Measurements from ENCODE around the gene SLC6A7.
A peak's percentile ranks its signal among the peaks of the same experiment; 100 is the strongest.

The SLC6A7 gene

GRCh38 chr5:150245111-150245789 lies 55.4 kb downstream of the SLC6A7 start:
- Histone ChIP-seq H4K91ac (ENCODE audit: low read depth, low read length) (peak overlapping the region; percentile 27), H3K9me3 (ENCODE audit: insufficient read depth, low read depth, low read length) (no peaks in the 10 kb centered on the region), H3K14ac (ENCODE audit: low read length) (no peak overlapping the region), H2BK12ac (ENCODE audit: low read length) (no peak overlapping the region), H3K79me2 (ENCODE audit: control insufficient read depth, insufficient read depth, low read length, poor library complexity) (no peaks in the 10 kb centered on the region), H4K8ac (ENCODE audit: low read depth, low read length) (no peak overlapping the region), H3K36me3 (ENCODE audit: control insufficient read depth in 1 of 2, insufficient read depth in 2 of 2, low read length in 2 of 2) (no peaks in the 10 kb centered on the region), H3K4ac (ENCODE audit: low read depth, low read length) (no peak overlapping the region), H4K12ac (ENCODE audit: low read depth, low read length) (no peak overlapping the region), H3K23ac (ENCODE audit: low read length) (no peak overlapping the region), H3K27ac (ENCODE audit: low read depth, low read length) (no peak overlapping the region), H3K4me1 (ENCODE audit: control insufficient read depth in 1 of 2, insufficient read depth in 2 of 2, low read length in 2 of 2) (peaks cover 15 to 16% of the 10 kb centered on the region in 2 experiments), H3K4me3 (ENCODE audit: low read depth, low read length) (no peak overlapping the region), H2AK5ac (ENCODE audit: low read length) (peak overlapping the region; percentile 40), H3K79me1 (ENCODE audit: low read length) (no peaks in the 10 kb centered on the region), H3K4me2 (ENCODE audit: low read length) (peak overlapping the region; percentile 9), H3K9ac (ENCODE audit: low read length) (no peak overlapping the region), H2BK120ac (ENCODE audit: insufficient read depth, low read length, poor library complexity) (no peak overlapping the region), H2AFZ (ENCODE audit: insufficient read depth, low read length, poor library complexity) (no peak overlapping the region), H3K27me3 (ENCODE audit: insufficient read depth, low read length) (no peaks in the 10 kb centered on the region), H3K18ac (ENCODE audit: low read length) (no peak overlapping the region), H2BK5ac (ENCODE audit: low read depth, low read length, poor library complexity) (no peak overlapping the region)
- peak; percentile 29 to 38 for DNase-seq
- no CpG with 5 or more reads among the region's 18 CpGs for WGBS (ENCODE audit: extremely low coverage, insufficient coverage, insufficient read length)

- no peak overlapping the region for H2AK5ac ChIP-seq (ENCODE audit: low read length)
- H3K4me3 ChIP-seq (ENCODE audit: low read depth, low read length) = no peak overlapping the region
- H2BK5ac ChIP-seq (ENCODE audit: low read depth, low read length, poor library complexity) = no peak overlapping the region
- no peak overlapping the region for H3K4ac ChIP-seq (ENCODE audit: low read depth, low read length)
- no peak overlapping the region for H3K27ac ChIP-seq (ENCODE audit: low read depth, low read length)
- H2AFZ ChIP-seq (ENCODE audit: insufficient read depth, low read length, poor library complexity) = no peak overlapping the region
- no peaks in the 10 kb centered on the region for H3K79me1 ChIP-seq (ENCODE audit: low read length)
- no peak for DNase-seq
- no peak overlapping the region for H3K9ac ChIP-seq (ENCODE audit: low read length)
- peaks cover 15 to 16% of the 10 kb centered on the region in 2 experiments for H3K4me1 ChIP-seq (ENCODE audit: control insufficient read depth in 1 of 2, insufficient read depth in 2 of 2, low read length in 2 of 2)
- H4K8ac ChIP-seq (ENCODE audit: low read depth, low read length) = no peak overlapping the region
- H2BK120ac ChIP-seq (ENCODE audit: insufficient read depth, low read length, poor library complexity) = no peak overlapping the region
- H3K27me3 ChIP-seq (ENCODE audit: insufficient read depth, low read length) = no peaks in the 10 kb centered on the region
- H3K4me2 ChIP-seq (ENCODE audit: low read length) = peak overlapping the region; percentile 9
- H3K36me3 ChIP-seq (ENCODE audit: control insufficient read depth in 1 of 2, insufficient read depth in 2 of 2, low read length in 2 of 2) = no peaks in the 10 kb centered on the region
- no peak overlapping the region for H3K14ac ChIP-seq (ENCODE audit: low read length)
- H4K12ac ChIP-seq (ENCODE audit: low read depth, low read length) = no peak overlapping the region
- H3K23ac ChIP-seq (ENCODE audit: low read length) = no peak overlapping the region
- H2BK12ac ChIP-seq (ENCODE audit: low read length) = no peak overlapping the region
- H3K9me3 ChIP-seq (ENCODE audit: insufficient read depth, low read depth, low read length) = no peaks in the 10 kb centered on the region
- WGBS (ENCODE audit: extremely low coverage, insufficient coverage, insufficient read length) = no CpG with 5 or more reads among the region's 3 CpGs
- no peak overlapping the region for H3K18ac ChIP-seq (ENCODE audit: low read length)
- no peaks in the 10 kb centered on the region for H3K79me2 ChIP-seq (ENCODE audit: control insufficient read depth, insufficient read depth, low read length, poor library complexity)
- H4K91ac ChIP-seq (ENCODE audit: low read depth, low read length) = peak overlapping the region; percentile 48
Measured at GRCh38 chr5:150245808-150246207, 55.9 kb downstream of the SLC6A7 start.

GRCh38 chr5:150246429-150246828 lies 56.6 kb downstream of the SLC6A7 start:
- H3K23ac ChIP-seq (ENCODE audit: low read length) = no peak overlapping the region
- no peak overlapping the region for H4K91ac ChIP-seq (ENCODE audit: low read depth, low read length)
- no peak overlapping the region for H3K4ac ChIP-seq (ENCODE audit: low read depth, low read length)
- H2BK120ac ChIP-seq (ENCODE audit: insufficient read depth, low read length, poor library complexity) = no peak overlapping the region
- H3K18ac ChIP-seq (ENCODE audit: low read length) = no peak overlapping the region
- H3K79me1 ChIP-seq (ENCODE audit: low read length) = no peaks in the 10 kb centered on the region
- H4K8ac ChIP-seq (ENCODE audit: low read depth, low read length) = no peak overlapping the region
- WGBS (ENCODE audit: extremely low coverage, insufficient coverage, insufficient read length) = no CpG with 5 or more reads among the region's 5 CpGs
- H3K36me3 ChIP-seq (ENCODE audit: control insufficient read depth in 1 of 2, insufficient read depth in 2 of 2, low read length in 2 of 2) = no peaks in the 10 kb centered on the region
- H3K27me3 ChIP-seq (ENCODE audit: insufficient read depth, low read length) = no peaks in the 10 kb centered on the region
- no peak overlapping the region for H2AK5ac ChIP-seq (ENCODE audit: low read length)
- H2BK12ac ChIP-seq (ENCODE audit: low read length) = no peak overlapping the region
- H2AFZ ChIP-seq (ENCODE audit: insufficient read depth, low read length, poor library complexity) = no peak overlapping the region
- H3K4me3 ChIP-seq (ENCODE audit: low read depth, low read length) = no peak overlapping the region
- no peak overlapping the region for H3K27ac ChIP-seq (ENCODE audit: low read depth, low read length)
- no peak for DNase-seq
- no peak overlapping the region for H3K4me2 ChIP-seq (ENCODE audit: low read length)
- H4K12ac ChIP-seq (ENCODE audit: low read depth, low read length) = no peak overlapping the region
- peaks cover 15 to 16% of the 10 kb centered on the region in 2 experiments for H3K4me1 ChIP-seq (ENCODE audit: control insufficient read depth in 1 of 2, insufficient read depth in 2 of 2, low read length in 2 of 2)
- H3K9me3 ChIP-seq (ENCODE audit: insufficient read depth, low read depth, low read length) = no peaks in the 10 kb centered on the region
- no peak overlapping the region for H3K9ac ChIP-seq (ENCODE audit: low read length)
- no peak overlapping the region for H2BK5ac ChIP-seq (ENCODE audit: low read depth, low read length, poor library complexity)
- H3K79me2 ChIP-seq (ENCODE audit: control insufficient read depth, insufficient read depth, low read length, poor library complexity) = no peaks in the 10 kb centered on the region
- H3K14ac ChIP-seq (ENCODE audit: low read length) = no peak overlapping the region

GRCh38 chr5:150246835-150247234 lies 57.0 kb downstream of the SLC6A7 start:
- no peaks in the 10 kb centered on the region for H3K27me3 ChIP-seq (ENCODE audit: insufficient read depth, low read length)
- no peak overlapping the region for H3K4me2 ChIP-seq (ENCODE audit: low read length)
- no peaks in the 10 kb centered on the region for H3K79me2 ChIP-seq (ENCODE audit: control insufficient read depth, insufficient read depth, low read length, poor library complexity)
- H3K23ac ChIP-seq (ENCODE audit: low read length) = no peak overlapping the region
- H4K91ac ChIP-seq (ENCODE audit: low read depth, low read length) = no peak overlapping the region
- no peaks in the 10 kb centered on the region for H3K36me3 ChIP-seq (ENCODE audit: control insufficient read depth in 1 of 2, insufficient read depth in 2 of 2, low read length in 2 of 2)
- H3K9me3 ChIP-seq (ENCODE audit: insufficient read depth, low read depth, low read length) = no peaks in the 10 kb centered on the region
- H4K12ac ChIP-seq (ENCODE audit: low read depth, low read length) = no peak overlapping the region
- H3K9ac ChIP-seq (ENCODE audit: low read length) = no peak overlapping the region
- H3K4ac ChIP-seq (ENCODE audit: low read depth, low read length) = no peak overlapping the region
- no peak overlapping the region for H2AFZ ChIP-seq (ENCODE audit: insufficient read depth, low read length, poor library complexity)
- DNase-seq = no peak
- H3K18ac ChIP-seq (ENCODE audit: low read length) = no peak overlapping the region
- no peak overlapping the region for H2BK5ac ChIP-seq (ENCODE audit: low read depth, low read length, poor library complexity)
- no peak overlapping the region for H3K14ac ChIP-seq (ENCODE audit: low read length)
- no peak overlapping the region for H4K8ac ChIP-seq (ENCODE audit: low read depth, low read length)
- no peak overlapping the region for H3K4me3 ChIP-seq (ENCODE audit: low read depth, low read length)
- H3K4me1 ChIP-seq (ENCODE audit: control insufficient read depth in 1 of 2, insufficient read depth in 2 of 2, low read length in 2 of 2) = peaks cover 15 to 16% of the 10 kb centered on the region in 2 experiments
- WGBS (ENCODE audit: extremely low coverage, insufficient coverage, insufficient read length) = no CpG with 5 or more reads among the region's 5 CpGs
- H2BK12ac ChIP-seq (ENCODE audit: low read length) = no peak overlapping the region
- H3K27ac ChIP-seq (ENCODE audit: low read depth, low read length) = no peak overlapping the region
- no peak overlapping the region for H2AK5ac ChIP-seq (ENCODE audit: low read length)
- H2BK120ac ChIP-seq (ENCODE audit: insufficient read depth, low read length, poor library complexity) = no peak overlapping the region
- H3K79me1 ChIP-seq (ENCODE audit: low read length) = no peaks in the 10 kb centered on the region

All from trophoblast cell (in vitro differentiated cells and primary cell).